GM19193 (cell line): ENCODE measurements around the gene EYS.

ENCODE experiments used
- POLR2A ChIP-seq: IDR thresholded peaks from 4 replicates; pipeline ENCODE4 v1.6.1; 2011; ENCODE audit not compliant: insufficient read depth, insufficient read length; ENCODE audit errors: extremely low read depth

Gene EYS

GRCh38 chr6:63730311-63730710 lies 1976.7 kb downstream of the EYS start:
- TF ChIP-seq POLR2A, result no peak

- TF ChIP-seq POLR2A, result no peak
Observed at GRCh38 chr6:63724721-63725120, 1982.3 kb downstream of the EYS start.

DNA sequence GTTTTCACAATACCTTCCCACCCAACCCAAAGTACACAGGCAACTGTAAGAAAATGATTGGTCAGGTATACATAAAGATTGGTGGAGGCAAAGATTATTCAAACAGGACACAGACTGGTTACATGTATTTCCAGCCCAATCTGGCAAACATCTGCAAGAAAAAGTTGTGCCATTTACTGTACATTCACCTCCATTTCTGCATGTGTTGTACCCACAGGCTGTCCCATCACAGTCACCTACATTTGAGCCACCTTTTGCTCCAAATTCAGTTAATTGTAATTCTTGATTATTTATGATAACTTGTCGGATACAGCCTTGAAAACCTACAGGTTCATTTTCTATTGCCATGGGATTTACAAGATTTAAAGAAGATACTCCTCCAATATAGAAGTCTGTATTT lies 1985.8 kb downstream of the EYS start:
- TF ChIP-seq POLR2A, result no peak

DNA sequence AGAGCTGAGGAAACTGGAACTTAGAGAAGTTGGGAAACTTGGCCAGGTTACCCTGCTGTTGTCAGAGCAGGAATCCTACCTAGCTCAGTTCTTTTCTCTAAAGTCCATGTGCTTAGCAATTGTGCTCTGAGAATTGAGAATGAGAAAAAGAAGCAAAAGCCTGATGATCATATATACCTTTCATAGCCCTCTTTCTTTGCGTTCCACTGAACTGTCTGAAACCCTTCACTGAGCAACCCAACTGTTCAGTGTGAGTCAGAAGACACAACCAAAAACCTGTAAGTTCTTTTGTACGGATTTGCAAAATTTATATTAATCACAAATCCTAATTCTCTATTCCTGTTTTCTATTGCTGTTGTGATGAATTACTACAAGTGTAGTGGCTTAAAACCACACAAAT lies 1990.9 kb downstream of the EYS start:
- no peak for TF ChIP-seq POLR2A

- no peak for TF ChIP-seq POLR2A
Observed at GRCh38 chr6:63714091-63714490, 1992.9 kb downstream of the EYS start.

- TF ChIP-seq POLR2A, result no peak
Observed at GRCh38 chr6:63713332-63713731, 1993.7 kb downstream of the EYS start.

- TF ChIP-seq POLR2A, result no peak
Observed at GRCh38 chr6:63709148-63709547, 1997.9 kb downstream of the EYS start.

DNA sequence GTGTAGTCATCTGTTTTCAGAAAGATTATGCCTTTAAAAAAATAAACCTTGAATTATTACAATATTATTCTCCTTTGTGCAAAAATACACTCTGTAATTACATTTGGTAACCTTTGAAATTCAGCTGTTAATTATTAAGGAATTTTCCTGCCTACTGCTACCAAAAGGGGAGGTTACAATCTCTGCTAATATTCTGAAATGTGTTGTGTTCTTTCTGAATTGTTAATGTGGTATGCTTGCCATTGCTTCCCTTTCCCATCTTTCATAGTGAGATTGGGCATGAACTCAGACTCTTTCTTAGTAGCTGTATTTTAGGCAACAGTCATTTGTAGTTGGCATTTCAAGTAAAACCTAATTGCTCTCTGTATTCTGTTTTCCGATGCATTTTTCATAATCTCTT lies 1998.4 kb downstream of the EYS start:
- no peak for TF ChIP-seq POLR2A

DNA sequence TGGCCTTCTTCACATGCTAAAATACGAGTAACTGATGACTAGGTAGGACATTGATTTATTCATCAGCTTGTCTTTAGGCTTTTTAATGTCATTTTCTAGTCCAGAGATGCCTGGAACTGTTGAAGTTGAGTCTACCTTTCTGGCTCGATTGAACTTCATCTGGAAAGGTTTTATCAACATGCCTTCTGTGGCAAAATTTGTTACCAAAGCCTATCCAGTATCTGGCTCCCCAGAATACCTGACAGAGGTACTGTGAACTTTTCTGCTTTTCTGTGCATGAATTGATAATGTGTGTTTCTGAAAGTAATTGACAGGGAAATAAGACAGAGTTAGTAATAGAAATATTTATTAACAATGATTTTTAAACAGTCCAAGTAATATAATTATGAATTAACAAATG lies 2000.4 kb downstream of the EYS start:
- TF ChIP-seq POLR2A, result no peak

GRCh38 chr6:63705707-63706106 lies 2001.3 kb downstream of the EYS start:
- TF ChIP-seq POLR2A, result no peak

GRCh38 chr6:63690221-63690620 lies 2016.8 kb downstream of the EYS start:
- TF ChIP-seq POLR2A, result no peak

- TF ChIP-seq POLR2A, result no peak
Observed at GRCh38 chr6:63689421-63689820, 2017.6 kb downstream of the EYS start.

DNA sequence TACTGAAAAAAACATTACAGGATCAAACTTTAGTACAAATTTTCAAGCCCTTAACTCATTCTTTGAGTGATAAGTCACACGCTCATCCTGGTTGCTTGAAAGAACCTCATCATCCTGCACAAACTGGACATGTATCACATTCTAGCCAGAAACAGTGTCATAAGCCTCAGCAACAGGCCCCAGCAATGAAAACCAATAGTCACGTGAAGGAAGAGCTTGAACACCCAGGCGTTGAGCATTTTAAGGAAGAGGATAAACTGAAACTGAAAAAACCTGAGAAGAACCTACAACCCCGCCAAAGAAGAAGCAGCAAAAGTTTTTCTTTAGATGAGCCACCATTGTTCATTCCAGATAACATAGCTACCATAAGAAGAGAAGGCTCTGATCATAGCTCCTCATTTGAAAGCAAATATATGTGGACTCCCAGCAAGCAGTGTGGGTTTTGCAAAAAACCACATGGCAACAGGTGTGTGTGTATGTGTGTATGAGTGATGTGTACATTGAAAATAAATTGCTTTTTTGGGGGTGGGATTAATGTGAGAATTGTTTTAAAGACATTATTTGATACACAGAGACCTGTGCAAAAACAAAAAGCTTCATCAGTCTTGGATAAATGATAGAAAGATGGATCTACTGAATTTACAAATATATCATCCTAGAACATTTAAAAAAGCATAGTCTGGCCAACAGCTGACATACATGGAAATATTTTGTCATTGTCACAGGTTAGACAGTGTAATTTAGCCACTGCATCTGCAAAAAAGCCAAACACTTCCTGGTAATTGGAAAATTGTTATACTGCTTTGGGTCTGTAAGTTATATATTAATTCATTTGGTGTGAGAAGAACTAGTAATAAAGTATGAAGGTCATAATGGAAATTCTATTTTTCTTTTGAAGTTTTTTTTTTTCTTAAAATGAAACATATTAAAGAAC lies 2021.3 kb downstream of the EYS start:
- no peak for TF ChIP-seq POLR2A

DNA sequence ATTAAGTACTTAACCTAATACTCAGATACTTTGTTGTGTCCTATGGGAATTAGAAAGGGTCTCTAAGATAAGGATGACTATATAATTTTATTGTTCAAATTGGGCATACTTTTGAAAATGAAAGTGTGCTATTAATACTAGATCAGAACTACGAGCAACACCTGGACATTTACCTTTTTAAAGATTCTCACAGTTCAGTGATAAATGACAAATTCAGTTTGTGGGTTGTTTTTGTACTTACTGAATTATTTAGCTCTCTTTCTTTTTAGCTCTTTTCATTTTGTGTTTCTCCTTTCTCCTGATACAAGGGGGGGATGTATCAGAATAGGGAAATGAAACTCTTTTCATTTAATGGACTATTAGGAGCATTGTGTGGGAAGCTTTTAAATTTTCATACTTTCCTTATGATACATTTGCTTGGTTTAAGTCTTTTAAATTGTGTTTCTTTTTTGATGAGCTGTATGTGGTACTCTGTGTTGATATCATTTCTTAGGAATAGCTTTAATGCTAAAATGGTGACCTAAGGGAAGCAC lies 2023.9 kb downstream of the EYS start:
- no peak for TF ChIP-seq POLR2A

DNA sequence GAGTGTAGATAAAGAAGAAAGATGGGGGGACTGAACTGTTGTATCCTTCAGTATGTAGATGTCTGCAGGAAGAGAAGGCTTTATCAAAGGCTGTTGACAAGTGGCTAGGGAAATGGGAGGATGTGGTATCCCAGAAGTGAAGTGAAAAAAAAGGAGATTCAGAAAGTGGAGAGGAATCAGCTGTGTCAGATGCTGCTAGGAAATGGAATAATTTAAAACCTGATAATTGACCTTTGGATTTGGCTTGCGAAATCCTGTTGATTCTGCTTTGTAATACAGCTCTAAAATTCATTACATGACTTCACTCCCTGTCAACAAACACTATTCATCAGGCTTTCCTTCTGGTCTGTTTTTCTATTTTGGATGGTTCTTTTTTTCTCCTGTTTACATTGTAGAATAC lies 2029.7 kb downstream of the EYS start:
- no peak for TF ChIP-seq POLR2A

- TF ChIP-seq POLR2A, result no peak
Observed at GRCh38 chr6:63676412-63677114, 2030.5 kb downstream of the EYS start.
